K562 (cell line): ENCODE results near the gene UBE2G2. TPM values are rescaled to one million over a fixed set of nuclear protein-coding genes. Genes with fewer than 3 reads are reported as not detected.

Source experiments
- POLR3G ChIP-seq: IDR thresholded peaks from 2 replicates; pipeline ENCODE4 v1.6.1; 2011; ENCODE audit not compliant: insufficient read length, insufficient replicate concordance; ENCODE audit errors: extremely low read depth
- ZNF407 ChIP-seq: fragments of 450-650 bp; IDR thresholded peaks from 2 replicates; pipeline ENCODE4 v1.6.1; 2016; ENCODE audit warnings: low read depth
- polyA plus RNA-seq, 8 experiments: library from polyadenylated mRNA; depleted of rRNA in 4 of 8; stranded (reverse) in 5 of 8; unstranded in 3 of 8; fragments of >200 nt; fragmentation: Nextera tagmentation in 2 of 8; fragmentation: Illumina TruSeq in 1 of 8; extraction: Ambion mirVana in 2 of 8; extraction: Trizol in 1 of 8; gene quantifications; 2 replicates each; pipeline versions ENCODE4 v1.2.1 to v1.2.3, GENCODE V29; 2011 to 2014; ENCODE audit warnings: inconsistent platforms in 1 of 8, missing spikeins in 1 of 8
- total RNA-seq, 7 experiments: library from RNA; depleted of rRNA in 6 of 7; stranded (reverse); fragments of >200 nt in 6 of 7; fragmentation: Illumina TruSeq in 2 of 7; extraction: Trizol in 2 of 7; gene quantifications; 2 replicates each; pipeline versions ENCODE4 v1.2.1 to v1.2.3, GENCODE V29; 2011 to 2021; ENCODE audit warnings: low replicate concordance in 1 of 7

Gene UBE2G2
- total and polyA plus RNA-seq, 9 of the 15 experiments (the other 6 are each of a cell fraction or from before 2014, with no cell fraction given) = 47.5 to 225 (median 140) TPM

GRCh38 chr21:44724196-44724595, 77.4 kb downstream of the UBE2G2 start (continued):
- TF ChIP-seq ZNF407 (no peak), POLR3G (no peak)
- TF ChIP-seq, all 486 proteins: peak for 0
